Activated T-cell treated with anti-CD3 and anti-CD28 coated beads for 48 hours (primary cell): ENCODE results near the gene UBA1.

ENCODE experiments used
- DNase-seq: peaks from one replicate; pipeline ENCODE4 v3.0.0-alpha.2; 2020; ENCODE audit warnings: low read depth

Gene UBA1

GRCh38 chrX:47212381-47213293 is 19.0 kb downstream of the UBA1 start:
- DNase-seq: no peak

DNA sequence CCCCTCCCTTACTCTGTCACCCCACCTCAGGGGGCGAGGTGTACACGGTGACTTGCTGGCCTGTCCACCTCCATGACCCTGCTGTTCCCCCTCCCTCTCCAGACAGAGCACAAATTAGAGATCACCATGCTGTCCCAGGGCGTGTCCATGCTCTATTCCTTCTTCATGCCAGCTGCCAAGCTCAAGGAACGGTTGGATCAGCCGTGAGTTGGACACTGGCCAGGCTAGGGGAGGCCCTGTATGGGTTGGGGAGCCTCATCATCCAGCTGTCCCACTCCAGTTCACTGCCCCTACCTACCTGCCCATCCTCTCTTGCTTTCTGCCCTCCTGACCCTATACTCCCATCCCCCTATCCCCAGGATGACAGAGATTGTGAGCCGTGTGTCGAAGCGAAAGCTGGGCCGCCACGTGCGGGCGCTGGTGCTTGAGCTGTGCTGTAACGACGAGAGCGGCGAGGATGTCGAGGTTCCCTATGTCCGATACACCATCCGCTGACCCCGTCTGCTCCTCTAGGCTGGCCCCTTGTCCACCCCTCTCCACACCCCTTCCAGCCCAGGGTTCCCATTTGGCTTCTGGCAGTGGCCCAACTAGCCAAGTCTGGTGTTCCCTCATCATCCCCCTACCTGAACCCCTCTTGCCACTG is 20.9 kb downstream of the UBA1 start:
- DNase-seq: no peak

DNA sequence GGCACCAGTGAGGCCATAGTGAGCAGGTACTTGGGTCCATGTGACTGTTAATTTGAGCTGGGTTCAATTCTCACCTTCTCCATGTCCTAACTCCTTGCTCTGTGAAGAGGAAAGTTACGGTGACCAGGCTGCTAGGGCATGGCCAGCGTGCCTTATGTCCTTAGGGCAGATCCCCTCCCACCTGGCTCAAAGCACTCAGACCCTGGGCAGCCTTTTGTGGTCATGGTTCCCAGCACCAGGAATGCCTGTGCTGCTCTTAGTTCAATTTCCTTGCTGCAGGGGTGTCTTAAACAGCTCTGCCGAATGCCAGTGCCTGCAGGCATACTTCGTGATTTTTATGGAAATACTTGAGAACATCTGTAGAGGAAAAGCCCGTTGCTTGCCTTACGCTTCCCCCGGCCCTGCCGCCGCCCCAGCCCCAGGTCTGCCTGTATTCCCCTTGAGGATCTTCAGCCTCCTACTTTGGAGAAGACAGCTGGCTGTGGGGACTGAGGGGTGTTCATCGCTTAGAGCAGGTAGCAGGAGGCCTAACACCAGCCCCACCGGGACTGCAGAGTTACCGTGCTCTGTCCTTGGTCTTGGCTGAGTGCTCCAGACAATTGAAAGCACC is 21.8 kb downstream of the UBA1 start:
- DNase-seq: no peak

GRCh38 chrX:47216393-47216925 is 22.8 kb downstream of the UBA1 start:
- no peak for DNase-seq

GRCh38 chrX:47217121-47217851 is 23.7 kb downstream of the UBA1 start:
- no peak for DNase-seq

DNA sequence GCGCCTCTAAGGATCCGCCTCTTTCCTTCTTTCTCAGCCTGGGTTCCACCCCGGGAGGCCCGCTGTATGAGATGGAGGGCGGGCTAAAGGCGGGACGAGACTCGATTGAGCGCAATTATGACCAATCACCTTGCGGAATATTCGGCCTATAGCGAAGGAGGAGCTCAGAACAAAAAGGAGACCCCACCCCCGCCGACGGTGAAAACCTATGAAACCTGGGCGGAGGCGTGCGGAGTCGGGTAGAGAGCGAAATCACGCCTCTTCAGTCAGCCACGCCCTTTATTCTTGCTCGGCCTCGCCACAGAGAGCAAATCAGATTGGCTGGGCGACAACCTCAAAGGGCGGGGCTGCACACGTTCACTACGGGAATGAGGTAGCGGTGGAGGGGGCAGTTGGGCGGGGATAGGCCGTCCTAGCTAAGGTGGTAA is 24.2 kb downstream of the UBA1 start:
- DNase-seq: peak; percentile 89

DNA sequence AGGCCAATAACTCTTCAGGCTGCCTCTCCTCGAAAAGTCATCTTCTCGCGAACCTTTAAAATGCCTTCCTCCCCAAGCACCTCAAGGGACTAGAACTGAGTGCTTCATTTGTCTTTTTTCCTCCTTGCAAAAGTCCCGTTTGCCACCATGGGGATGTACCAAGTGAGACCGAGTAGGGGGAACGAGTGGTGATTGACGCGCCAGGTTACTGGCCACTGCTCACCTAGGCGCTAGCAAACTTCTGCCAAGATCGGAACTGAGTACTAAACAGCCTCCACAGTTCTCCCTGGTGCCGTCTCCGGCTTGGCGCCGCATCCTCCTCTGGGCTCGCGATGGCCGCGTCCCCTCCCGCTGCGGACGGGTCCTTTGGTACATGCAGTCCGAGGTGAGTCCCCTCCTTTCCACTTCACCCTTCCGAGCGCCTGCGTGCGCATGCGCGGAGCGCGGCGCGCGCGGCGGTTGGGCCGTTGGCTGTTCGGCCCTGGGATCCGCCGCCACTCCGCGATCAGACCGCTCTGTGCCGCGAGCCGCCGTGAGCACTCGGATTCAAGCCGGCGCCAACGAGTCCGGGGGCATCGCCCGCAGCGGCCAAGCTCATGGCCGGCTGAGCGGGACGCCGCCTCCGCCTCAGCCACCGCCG is 24.8 kb downstream of the UBA1 start, which contains the start of gene CDK16:
TSS of gene CDK16 (plus strand) at position 402 of the 640 bp plus-strand sequence. CDS start 4,877 bp downstream, outside the sequence.
- peak; percentile 65 for DNase-seq

DNA sequence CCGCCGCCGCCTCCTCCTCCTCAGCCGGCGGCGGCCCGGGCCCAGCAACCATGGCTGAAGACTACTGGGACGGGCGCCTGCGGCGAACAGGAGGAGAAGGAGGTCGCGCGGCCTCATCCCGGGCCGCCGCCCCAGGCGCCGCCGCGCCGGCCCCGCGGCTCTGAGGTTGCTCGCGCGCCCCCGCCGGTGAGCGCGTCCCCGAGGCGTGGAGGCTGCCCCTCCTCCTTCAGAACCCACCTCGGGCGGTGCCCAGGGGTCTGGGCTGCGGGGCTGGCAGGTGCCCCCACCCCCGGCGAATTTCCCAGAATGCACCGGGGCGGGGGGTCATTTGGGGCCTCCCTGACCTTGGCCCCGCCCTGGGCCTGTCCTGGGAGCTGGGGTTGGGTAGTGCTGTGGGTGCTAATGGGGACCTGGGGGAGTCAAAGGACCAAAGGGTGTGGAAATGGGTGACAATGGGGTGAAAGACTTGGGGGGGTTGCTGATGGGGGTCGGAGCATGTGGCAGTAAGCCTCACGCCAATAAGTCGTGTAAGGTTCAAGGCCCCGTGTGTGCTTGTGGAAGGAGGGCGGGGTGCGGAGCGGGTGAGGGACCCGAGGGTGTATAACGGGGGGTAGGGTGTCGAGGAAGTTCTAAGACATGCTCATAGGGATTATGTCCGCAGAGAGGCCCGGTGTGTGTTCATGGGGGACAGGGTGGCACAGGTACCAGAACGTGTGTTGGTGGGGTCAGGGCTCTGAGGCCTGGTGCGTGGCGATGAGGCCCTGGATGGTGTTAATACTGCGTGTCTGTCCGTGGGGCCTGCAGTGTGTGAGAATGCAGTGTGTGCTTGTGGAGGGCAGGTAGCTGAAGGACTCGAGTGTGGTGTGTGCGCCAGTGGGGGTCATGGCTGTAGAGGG is 25.5 kb downstream of the UBA1 start:
- DNase-seq: peak; percentile 39

DNA sequence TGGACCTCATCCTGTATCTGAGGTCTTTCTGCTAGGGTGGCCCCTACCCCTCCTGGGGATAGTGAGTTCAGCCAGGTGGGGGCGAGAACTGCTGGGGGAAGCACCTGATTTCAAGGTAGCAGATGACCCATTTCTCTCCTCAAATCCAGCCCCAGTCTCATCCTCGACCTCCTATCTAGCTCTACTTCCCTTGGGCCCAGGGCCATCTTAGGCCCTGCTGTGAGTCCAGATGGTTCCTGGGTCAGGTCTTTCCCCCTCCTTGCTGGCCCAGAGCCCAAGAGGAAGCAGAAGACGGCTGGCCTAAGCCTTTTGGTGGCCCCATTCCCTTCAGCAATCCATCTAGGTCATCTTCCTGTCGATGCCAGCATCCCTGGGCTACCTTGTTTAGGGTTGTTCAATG is 28.1 kb downstream of the UBA1 start:
- no peak for DNase-seq

- no peak for DNase-seq
These were observed 29.2 kb downstream of the UBA1 start for GRCh38 chrX:47222751-47223350.

- DNase-seq: no peak
These were observed 30.0 kb downstream of the UBA1 start for GRCh38 chrX:47223476-47224250.

- DNase-seq: no peak
These were observed 30.8 kb downstream of the UBA1 start for GRCh38 chrX:47224266-47224895.

DNA sequence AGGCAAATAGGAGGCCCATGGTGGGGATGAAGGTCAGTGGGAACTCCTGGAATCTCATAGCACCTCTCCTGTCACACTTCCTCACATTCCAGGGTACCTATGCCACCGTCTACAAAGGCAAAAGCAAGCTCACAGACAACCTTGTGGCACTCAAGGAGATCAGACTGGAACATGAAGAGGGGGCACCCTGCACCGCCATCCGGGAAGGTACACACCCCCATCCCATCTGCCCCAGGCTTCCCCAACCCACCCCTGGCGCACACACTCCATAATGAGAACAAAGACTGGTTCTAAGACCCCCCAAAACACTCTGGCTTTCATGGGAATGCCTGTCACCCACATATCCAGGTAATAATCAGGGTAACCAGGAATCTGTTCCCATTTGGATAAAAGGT is 31.3 kb downstream of the UBA1 start:
- no peak for DNase-seq

GRCh38 chrX:47226071-47226470 is 32.4 kb downstream of the UBA1 start:
- DNase-seq: no peak

DNA sequence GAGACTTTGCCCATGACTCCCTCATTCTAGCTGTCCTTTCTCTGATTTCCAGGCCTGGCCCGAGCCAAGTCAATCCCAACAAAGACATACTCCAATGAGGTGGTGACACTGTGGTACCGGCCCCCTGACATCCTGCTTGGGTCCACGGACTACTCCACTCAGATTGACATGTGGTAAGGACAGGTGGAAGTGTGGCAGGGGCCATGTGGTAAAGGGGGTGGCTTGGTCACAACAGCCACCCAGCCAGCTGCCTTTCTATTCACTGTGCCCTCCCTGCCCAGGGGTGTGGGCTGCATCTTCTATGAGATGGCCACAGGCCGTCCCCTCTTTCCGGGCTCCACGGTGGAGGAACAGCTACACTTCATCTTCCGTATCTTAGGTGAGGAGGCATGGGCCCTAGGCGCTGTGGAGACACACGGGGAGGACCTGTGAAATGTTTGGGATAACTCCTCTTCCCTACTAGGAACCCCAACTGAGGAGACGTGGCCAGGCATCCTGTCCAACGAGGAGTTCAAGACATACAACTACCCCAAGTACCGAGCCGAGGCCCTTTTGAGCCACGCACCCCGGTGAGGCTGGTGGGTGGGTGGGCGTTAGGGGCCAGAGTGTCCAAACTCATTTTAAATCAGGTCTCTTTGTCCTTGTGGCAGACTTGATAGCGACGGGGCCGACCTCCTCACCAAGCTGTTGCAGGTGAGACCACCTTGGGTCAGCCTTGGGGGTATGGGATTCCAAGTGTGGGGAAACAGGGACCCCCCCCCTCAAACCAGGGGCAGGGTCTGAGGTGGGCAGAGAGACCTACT is 33.1 kb downstream of the UBA1 start:
- DNase-seq: no peak

DNA sequence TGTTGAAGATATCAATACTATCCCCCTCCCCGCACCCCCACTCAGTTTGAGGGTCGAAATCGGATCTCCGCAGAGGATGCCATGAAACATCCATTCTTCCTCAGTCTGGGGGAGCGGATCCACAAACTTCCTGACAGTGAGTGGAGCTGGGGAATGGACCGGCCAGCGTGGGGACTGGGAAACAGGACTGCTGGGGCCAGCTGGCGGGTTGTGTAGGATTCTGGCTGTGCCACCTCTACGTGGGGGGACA is 33.6 kb downstream of the UBA1 start:
- no peak for DNase-seq

GRCh38 chrX:47228550-47229270 is 35.1 kb downstream of the UBA1 start:
- DNase-seq: no peak
